Activated naive CD8-positive, alpha-beta T cell (primary cell): ENCODE results near the gene TYROBP.
A peak's percentile ranks its signal among the peaks of the same experiment; 100 is the strongest.
"Not testable (repeated sequence)": the region's sequence is repeated elsewhere in the genome, so short reads cannot be mapped to it uniquely, and the experiment has no call there.

ENCODE experiments used
- H3K27ac Mint-ChIP-seq: one replicate; pipeline ENCODE4 v1.8.0; 2021; ENCODE audit warnings: mixed read lengths
- H3K27me3 Mint-ChIP-seq: one replicate; pipeline ENCODE4 v1.8.0; 2021; ENCODE audit warnings: mixed read lengths
- H3K36me3 Mint-ChIP-seq: one replicate; pipeline ENCODE4 v1.8.0; 2021; ENCODE audit warnings: mixed read lengths
- H3K4me1 Mint-ChIP-seq: one replicate; pipeline ENCODE4 v1.8.0; 2021; ENCODE audit warnings: low read depth, mixed read lengths
- H3K4me3 Mint-ChIP-seq: one replicate; pipeline ENCODE4 v1.8.0; 2021; ENCODE audit warnings: mild to moderate bottlenecking, mixed read lengths
- H3K9me3 Mint-ChIP-seq: one replicate; pipeline ENCODE4 v1.8.0; 2021; ENCODE audit warnings: low read depth, mixed read lengths

TYROBP gene

GRCh38 chr19:35897706-35898451 lies 10.2 kb downstream of the TYROBP start:
- H3K4me3 Mint-ChIP-seq: peak overlapping the region; percentile 96
- no peaks in the 10 kb centered on the region for H3K9me3 Mint-ChIP-seq
- H3K36me3 Mint-ChIP-seq: peaks cover 2% of the 10 kb centered on the region
- peak overlapping the region; percentile 54 for H3K27ac Mint-ChIP-seq
- H3K27me3 Mint-ChIP-seq: no peaks in the 10 kb centered on the region
- peaks cover 36% of the 10 kb centered on the region for H3K4me1 Mint-ChIP-seq

- no peaks in the 10 kb centered on the region for H3K9me3 Mint-ChIP-seq
- H3K27ac Mint-ChIP-seq: no peak overlapping the region
- peaks cover 4% of the 10 kb centered on the region for H3K36me3 Mint-ChIP-seq
- no peaks in the 10 kb centered on the region for H3K27me3 Mint-ChIP-seq
- peaks cover 28% of the 10 kb centered on the region for H3K4me1 Mint-ChIP-seq
- peak overlapping the region; percentile 96 for H3K4me3 Mint-ChIP-seq
Measured at GRCh38 chr19:35896643-35897040, 11.5 kb downstream of the TYROBP start.

DNA sequence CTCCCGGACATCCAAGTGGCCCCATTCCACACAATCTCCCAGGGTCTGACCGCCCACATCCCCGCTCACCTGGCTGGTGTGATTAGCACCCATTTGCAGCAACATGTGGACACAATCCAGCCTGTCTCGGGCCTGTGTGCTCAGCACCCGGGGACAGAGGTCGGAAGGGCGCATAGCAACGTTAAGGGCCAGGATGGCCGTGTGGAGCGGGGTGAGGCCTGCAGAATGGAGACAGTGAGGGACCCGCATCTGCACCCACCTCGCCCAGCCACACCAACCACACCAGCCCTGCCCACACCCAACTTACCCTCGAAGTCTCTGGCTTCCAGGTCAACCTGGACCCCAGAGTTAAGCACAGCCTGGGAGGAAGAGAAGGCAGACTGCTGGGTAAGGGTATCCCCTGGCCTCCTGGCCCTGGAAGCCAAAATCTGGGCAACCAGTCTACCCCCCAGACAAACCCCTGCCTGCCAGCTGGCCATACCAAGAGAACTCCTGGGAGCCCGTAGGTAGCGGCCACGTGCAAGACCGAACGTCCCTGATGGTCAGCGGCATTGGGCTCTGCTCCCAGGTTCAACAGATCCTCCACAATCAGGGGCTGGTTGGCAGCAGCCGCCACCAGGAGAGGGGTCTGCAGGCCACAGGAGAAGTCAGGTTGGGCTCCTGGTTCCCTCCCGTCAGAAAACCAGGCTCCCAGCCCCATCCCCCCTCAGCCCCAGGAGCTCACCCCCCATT lies 12.0 kb downstream of the TYROBP start:
- Mint-ChIP-seq H3K27me3 (no peaks in the 10 kb centered on the region), H3K9me3 (no peaks in the 10 kb centered on the region), H3K4me3 (peak overlapping the region; percentile 96), H3K4me1 (peaks cover 26% of the 10 kb centered on the region), H3K27ac (no peak overlapping the region), H3K36me3 (peaks cover 4% of the 10 kb centered on the region)

GRCh38 chr19:35894342-35894741 lies 13.8 kb downstream of the TYROBP start:
- peaks cover 6% of the 10 kb centered on the region for H3K36me3 Mint-ChIP-seq
- peak overlapping the region; percentile 10 for H3K4me3 Mint-ChIP-seq
- peak overlapping the region; percentile 41 for H3K27ac Mint-ChIP-seq
- H3K27me3 Mint-ChIP-seq: no peaks in the 10 kb centered on the region
- peaks cover 26% of the 10 kb centered on the region for H3K4me1 Mint-ChIP-seq
- no peaks in the 10 kb centered on the region for H3K9me3 Mint-ChIP-seq

DNA sequence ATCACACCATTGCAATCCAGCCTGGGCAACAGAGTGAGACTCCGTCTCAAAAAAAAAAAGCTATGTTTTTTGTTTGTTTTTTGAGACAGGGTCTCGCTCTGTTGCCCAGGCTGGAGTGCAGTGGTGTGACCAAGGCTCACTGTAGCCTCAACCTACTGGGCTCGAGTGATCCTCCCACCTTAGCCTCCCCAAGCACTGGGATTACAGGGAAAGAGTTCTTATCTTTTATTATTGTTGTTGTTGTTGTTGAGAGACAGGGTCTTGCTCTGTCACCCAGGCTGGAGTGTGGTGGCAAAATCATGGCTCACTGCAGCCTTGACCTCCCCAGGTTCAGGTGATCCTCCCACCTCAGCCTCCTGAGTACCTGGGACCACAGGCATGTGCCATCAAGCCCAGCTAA lies 16.3 kb downstream of the TYROBP start:
- not testable (repeated sequence) for H3K4me3 Mint-ChIP-seq, H3K27me3 Mint-ChIP-seq, H3K9me3 Mint-ChIP-seq, H3K27ac Mint-ChIP-seq
- H3K36me3 Mint-ChIP-seq: peaks cover 15% of the 10 kb centered on the region
- peaks cover 19% of the 10 kb centered on the region for H3K4me1 Mint-ChIP-seq

GRCh38 chr19:35890113-35890650 lies 17.9 kb downstream of the TYROBP start:
- no peaks in the 10 kb centered on the region for H3K9me3 Mint-ChIP-seq
- H3K27me3 Mint-ChIP-seq: no peaks in the 10 kb centered on the region
- peaks cover 12% of the 10 kb centered on the region for H3K4me1 Mint-ChIP-seq
- H3K27ac Mint-ChIP-seq: no peak overlapping the region
- no peak overlapping the region for H3K4me3 Mint-ChIP-seq
- H3K36me3 Mint-ChIP-seq: peaks cover 15% of the 10 kb centered on the region

DNA sequence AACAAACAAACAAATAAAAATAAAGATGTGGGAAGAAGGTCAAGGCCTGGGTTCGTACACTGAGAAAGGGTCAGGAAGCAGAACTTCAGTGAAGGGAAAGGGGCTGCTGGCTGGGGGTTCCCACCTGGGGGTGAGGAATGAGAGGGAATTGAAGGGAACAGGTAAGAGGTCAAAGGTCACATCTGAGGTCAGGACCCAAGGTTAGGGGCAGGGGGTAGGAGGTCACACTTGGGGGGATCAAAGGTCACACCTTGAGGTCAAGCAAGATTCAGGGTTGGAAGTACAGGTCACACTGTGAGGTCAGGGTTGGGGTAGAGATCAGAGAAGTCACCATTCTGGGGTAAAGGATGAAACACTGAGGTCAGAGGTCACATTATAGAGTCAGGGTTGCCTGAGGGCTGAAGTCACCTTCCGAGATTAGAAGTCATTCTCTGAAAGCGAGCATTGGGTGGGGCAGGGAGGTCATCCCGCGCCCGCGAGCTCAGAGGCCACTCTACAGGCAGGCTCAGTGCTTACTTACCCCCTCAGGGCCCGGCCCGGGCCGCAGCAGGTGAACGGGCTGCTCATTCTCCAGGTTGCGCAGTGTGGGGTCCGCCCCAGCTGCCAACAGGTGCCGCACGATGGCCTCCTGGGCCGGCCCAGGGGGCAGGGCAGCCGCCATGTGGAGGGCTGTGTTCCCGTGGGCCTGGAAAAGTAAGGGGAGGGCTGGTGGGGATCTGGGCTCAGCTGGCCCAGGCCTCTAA lies 18.6 kb downstream of the TYROBP start:
- Mint-ChIP-seq H3K27me3 (no peaks in the 10 kb centered on the region), H3K36me3 (peaks cover 15% of the 10 kb centered on the region), H3K9me3 (no peaks in the 10 kb centered on the region), H3K4me1 (peaks cover 10% of the 10 kb centered on the region), H3K4me3 (no peak overlapping the region), H3K27ac (peak overlapping the region; percentile 23)

DNA sequence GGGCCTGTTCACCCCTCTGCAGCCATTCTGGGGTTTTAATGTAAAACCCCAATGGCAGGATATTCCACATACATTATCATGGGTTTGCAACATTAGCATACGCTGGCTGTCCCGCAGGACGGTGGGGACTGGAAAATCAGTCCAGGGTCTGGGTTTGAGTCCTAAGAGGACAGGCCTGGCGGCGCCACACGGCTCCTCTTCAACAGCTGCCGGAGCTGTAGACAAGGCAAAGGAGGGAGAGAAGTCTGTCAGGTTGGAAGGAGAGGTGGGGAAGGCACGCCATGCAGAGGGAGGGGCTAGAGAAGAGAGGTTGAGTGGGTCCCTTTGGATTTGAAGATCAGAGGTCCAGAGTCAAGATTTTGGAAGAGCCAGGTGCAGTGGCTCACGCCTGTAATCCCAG lies 19.7 kb downstream of the TYROBP start:
- Mint-ChIP-seq H3K4me3 (no peak overlapping the region), H3K36me3 (peaks cover 15% of the 10 kb centered on the region), H3K27ac (peak overlapping the region; percentile 34)

GRCh38 chr19:35887197-35887596 lies 20.9 kb downstream of the TYROBP start:
- Mint-ChIP-seq H3K36me3 (peaks cover 11% of the 10 kb centered on the region), H3K9me3 (no peaks in the 10 kb centered on the region), H3K27me3 (no peaks in the 10 kb centered on the region), H3K27ac (no peak overlapping the region), H3K4me3 (no peak overlapping the region), H3K4me1 (peaks cover 5% of the 10 kb centered on the region)

More for the DNA sequence above, 19.7 kb downstream of the TYROBP start:
- Mint-ChIP-seq H3K27me3 (no peaks in the 10 kb centered on the region), H3K4me1 (peaks cover 10% of the 10 kb centered on the region), H3K9me3 (no peaks in the 10 kb centered on the region)

DNA sequence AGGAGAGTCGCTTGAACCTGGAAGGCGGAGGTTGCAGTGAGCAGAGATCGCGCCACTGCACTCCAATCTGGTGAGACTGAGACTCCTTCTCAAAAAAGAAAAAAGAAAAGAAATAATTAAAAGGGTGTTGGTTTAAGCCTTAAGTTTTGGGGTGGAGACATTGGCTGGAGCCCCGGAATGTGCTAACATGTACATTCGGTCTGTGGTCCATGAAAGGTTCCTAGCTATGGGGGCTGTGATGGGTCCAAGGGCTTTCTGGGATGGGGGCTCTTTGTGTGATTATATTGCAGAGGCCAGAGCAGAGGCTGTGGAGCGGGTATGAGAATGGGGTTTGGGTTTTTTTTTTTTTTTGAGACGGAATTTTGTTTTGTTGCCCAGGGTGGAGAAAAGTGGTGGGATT lies 22.2 kb downstream of the TYROBP start:
- Mint-ChIP-seq H3K27me3 (no peaks in the 10 kb centered on the region), H3K4me1 (peaks cover 5% of the 10 kb centered on the region), H3K9me3 (no peaks in the 10 kb centered on the region), H3K4me3 (no peak overlapping the region), H3K36me3 (peaks cover 11% of the 10 kb centered on the region), H3K27ac (no peak overlapping the region)

DNA sequence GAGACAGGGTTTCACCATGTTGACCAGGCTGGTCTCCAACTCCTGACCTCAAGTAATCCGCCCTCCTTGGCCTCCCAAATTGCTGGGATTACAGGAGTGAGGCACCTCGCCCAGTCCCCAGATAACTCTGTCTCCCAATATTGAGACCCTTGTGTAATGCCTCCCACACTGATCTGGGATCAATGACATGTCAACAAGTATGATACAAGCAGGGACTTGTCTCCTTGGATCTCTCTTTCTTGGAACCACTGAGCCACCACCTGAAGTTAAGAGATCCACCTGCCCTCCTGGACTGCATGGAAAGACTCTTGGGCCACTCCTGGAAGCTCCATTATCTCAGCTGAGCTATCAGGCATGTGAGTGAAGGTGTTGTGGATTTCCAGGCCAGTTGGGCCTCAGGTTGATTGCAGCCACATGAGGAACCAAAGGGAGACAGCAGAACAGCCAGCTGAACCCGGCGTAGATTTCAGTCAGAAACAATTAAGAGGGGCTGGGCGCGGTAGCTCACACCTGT lies 22.8 kb downstream of the TYROBP start:
- Mint-ChIP-seq H3K4me1 (peaks cover 4% of the 10 kb centered on the region), H3K27ac (peak overlapping the region; percentile 46), H3K27me3 (no peaks in the 10 kb centered on the region), H3K4me3 (no peak overlapping the region), H3K36me3 (peaks cover 11% of the 10 kb centered on the region), H3K9me3 (no peaks in the 10 kb centered on the region)

- Mint-ChIP-seq H3K9me3 (no peaks in the 10 kb centered on the region), H3K36me3 (peaks cover 8% of the 10 kb centered on the region), H3K27me3 (peaks cover 4% of the 10 kb centered on the region), H3K4me3 (no peak overlapping the region), H3K27ac (no peak overlapping the region), H3K4me1 (peaks cover 11% of the 10 kb centered on the region)
Measured at GRCh38 chr19:35883882-35884281, 24.2 kb downstream of the TYROBP start.

GRCh38 chr19:35882114-35882832 lies 25.8 kb downstream of the TYROBP start:
- Mint-ChIP-seq H3K4me1 (peaks cover 12% of the 10 kb centered on the region), H3K36me3 (no peaks in the 10 kb centered on the region), H3K27me3 (peaks cover 9% of the 10 kb centered on the region), H3K27ac (no peak overlapping the region), H3K9me3 (no peaks in the 10 kb centered on the region), H3K4me3 (no peak overlapping the region)

DNA sequence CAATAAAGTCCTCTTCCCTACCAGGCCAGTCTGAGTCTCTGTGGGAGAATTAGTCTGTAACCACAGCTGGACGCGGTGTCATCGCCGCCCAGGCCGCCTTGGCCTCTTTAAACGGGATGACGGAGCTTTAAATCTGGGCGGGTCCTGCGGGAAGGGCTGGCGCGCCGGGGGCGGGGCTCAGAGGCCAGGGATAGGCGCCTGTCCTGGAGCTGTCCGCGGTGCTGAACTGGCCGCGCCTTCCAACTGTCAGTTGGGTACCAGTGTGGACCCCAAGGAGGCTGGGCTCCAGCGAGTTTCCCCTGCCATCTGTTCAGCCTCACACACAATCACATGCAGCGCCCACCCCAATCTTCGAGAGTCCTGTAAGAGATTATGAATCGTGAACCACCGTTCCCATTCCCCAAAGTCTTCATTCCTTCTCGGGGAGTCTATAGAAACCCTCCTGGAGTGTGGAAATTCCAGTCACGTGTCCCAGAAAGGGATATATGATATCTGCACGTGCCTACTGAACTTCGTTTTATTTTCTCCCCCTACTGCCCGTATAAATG lies 28.3 kb downstream of the TYROBP start:
- Mint-ChIP-seq H3K27ac (no peak overlapping the region), H3K9me3 (no peaks in the 10 kb centered on the region), H3K4me3 (no peak overlapping the region), H3K4me1 (peaks cover 12% of the 10 kb centered on the region), H3K27me3 (peaks cover 14% of the 10 kb centered on the region), H3K36me3 (peaks cover 4% of the 10 kb centered on the region)
